22Rv1 (cell line): ENCODE results near the gene PSMD4.

Experiments
- H3K27ac ChIP-seq: fragments of 450-650 bp; 2 replicates; pipeline ENCODE4 v1.5.1; 2017
- CTCF ChIP-seq: fragments of 450-650 bp; IDR thresholded peaks from 2 replicates; pipeline ENCODE4 v1.5.1; 2017; ENCODE audit warnings: mild to moderate bottlenecking
- ZFX ChIP-seq: fragments of 450-650 bp; IDR thresholded peaks from 2 replicates; pipeline ENCODE4 v1.6.1; 2017; ENCODE audit warnings: antibody characterized with exemption, borderline replicate concordance

PSMD4 gene

GRCh38 chr1:151292207-151293030, 37.9 kb downstream of the PSMD4 start:
- peak overlapping the region; percentile 33; the same call in 1 of the 2 replicates for H3K27ac ChIP-seq
- TF ChIP-seq ZFX (no peak), CTCF (no peak)

GRCh38 chr1:151293093-151293492, 38.6 kb downstream of the PSMD4 start:
- H3K27ac ChIP-seq = no peak overlapping the region
- TF ChIP-seq ZFX (no peak), CTCF (no peak)

- no peak for TF ChIP-seq CTCF
- TF ChIP-seq ZFX = no peak
- peak overlapping the region; percentile 23; the same call in 1 of the 2 replicates for H3K27ac ChIP-seq
Measured at GRCh38 chr1:151294742-151295462, 40.4 kb downstream of the PSMD4 start.

- no peak overlapping the region for H3K27ac ChIP-seq
- TF ChIP-seq ZFX = no peak
- no peak for TF ChIP-seq CTCF
Measured at GRCh38 chr1:151309811-151310323, 55.3 kb downstream of the PSMD4 start.

DNA sequence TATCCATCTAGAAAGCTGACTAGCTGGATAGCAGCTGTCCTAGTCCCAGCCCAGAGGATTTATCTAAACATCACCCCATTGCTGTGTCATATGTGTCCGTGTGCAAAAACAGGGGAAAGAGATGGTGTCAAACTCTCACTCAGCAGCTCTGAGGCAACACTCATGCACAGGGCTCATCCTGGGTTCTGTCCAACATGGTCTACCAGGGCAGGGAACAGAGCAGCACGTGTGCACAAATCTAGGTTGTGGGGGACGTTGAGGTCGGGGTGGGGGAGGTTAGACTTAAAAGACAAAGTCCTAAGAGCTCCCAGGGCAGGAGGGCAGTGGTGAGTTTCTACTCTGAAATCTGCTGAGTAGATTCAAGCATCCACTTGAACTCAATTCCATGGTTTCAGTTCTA, 56.5 kb downstream of the PSMD4 start:
- peak overlapping the region; percentile 19 for H3K27ac ChIP-seq

DNA sequence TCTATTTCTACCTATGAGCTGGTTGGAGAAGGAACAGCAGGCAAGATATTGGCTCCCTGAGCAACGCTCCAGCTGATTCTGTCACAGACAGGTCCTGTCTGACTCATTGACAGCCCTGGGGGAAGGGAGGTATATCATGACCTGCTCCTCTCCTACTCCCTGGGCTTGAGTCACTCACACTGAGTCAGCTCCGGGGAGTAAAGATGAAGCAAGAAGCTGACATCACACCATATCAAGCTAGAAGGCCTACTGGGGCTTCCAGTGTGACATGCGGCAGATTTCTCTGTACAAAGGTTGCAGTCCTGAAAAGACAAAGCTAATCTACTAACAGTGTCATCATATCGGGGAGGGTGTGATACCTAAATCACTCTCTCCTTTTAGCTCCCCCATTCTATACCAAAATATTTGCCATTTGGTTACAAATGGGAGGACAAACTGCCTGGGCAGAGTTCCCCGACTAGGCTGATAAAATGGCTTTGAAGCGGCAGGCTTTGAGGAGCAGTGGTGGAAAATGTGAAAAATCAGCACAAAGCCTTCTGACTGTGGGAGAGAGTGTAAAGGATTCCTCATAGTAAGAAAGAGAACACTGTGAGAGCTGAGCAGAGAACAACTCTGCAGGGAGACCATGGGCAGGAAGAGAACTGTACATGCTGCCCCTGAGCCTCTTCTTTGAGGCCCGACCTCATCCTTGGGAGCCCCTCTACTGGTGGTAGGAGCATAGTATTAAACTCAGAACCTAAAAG, 57.2 kb downstream of the PSMD4 start:
- H3K27ac ChIP-seq = peak overlapping the region; percentile 19
- TF ChIP-seq CTCF (no peak), ZFX (no peak)

More for the DNA sequence above, 56.5 kb downstream of the PSMD4 start:
- TF ChIP-seq ZFX (no peak), CTCF (no peak)
